Measurements from ENCODE around the gene MGMT. TPM values are rescaled to one million over a fixed set of nuclear protein-coding genes. Genes with fewer than 3 reads are reported as not detected.

MGMT gene
- total and polyA plus RNA-seq, 9 donors, result 4.5 to 53.3 (median 25.4) TPM

- TF ChIP-seq EP300 (IDR thresholded peaks at IDR 0.05) (no peak), POLR2A (IDR thresholded peaks at IDR 0.05) (no peak), CTCF (IDR thresholded peaks at IDR 0.05) (no peak)
- Histone ChIP-seq H3K36me3 (no peaks in the 10 kb centered on the region), H3K27me3 (no peaks in the 10 kb centered on the region), H3K4me1 (ENCODE audit: insufficient read depth) (no peaks in the 10 kb centered on the region), H3K9me3 (no peaks in the 10 kb centered on the region), H3K4me3 (no peak overlapping the region), H3K27ac (no peak overlapping the region)
- intact Hi-C loops (cut with DNase I), result no loop called here
- 52 to 57% (median 57%) methylated on average over 6 of the region's 6 CpGs for WGBS, 3 donors
- DNase-seq, result no peak
Observed at GRCh38 chr10:129784291-129784690, 317.2 kb downstream of the MGMT start.

- Histone ChIP-seq H3K4me1 (ENCODE audit: insufficient read depth) (no peaks in the 10 kb centered on the region), H3K4me3 (no peak overlapping the region), H3K36me3 (no peaks in the 10 kb centered on the region), H3K27ac (no peak overlapping the region), H3K9me3 (no peaks in the 10 kb centered on the region), H3K27me3 (no peaks in the 10 kb centered on the region)
- intact Hi-C loops (cut with DNase I), result no loop called here
- TF ChIP-seq POLR2A (IDR thresholded peaks at IDR 0.05), result no peak
- TF ChIP-seq CTCF (IDR thresholded peaks at IDR 0.05), result no peak
- TF ChIP-seq EP300 (IDR thresholded peaks at IDR 0.05), result no peak
- 75 to 84% (median 83%) methylated on average over 13 of the region's 13 CpGs for WGBS, 3 donors
- no peak for DNase-seq
Observed at GRCh38 chr10:129784891-129785290, 317.9 kb downstream of the MGMT start.

- no peak for TF ChIP-seq POLR2A (IDR thresholded peaks at IDR 0.05)
- no peak for TF ChIP-seq CTCF (IDR thresholded peaks at IDR 0.05)
- no peak for TF ChIP-seq EP300 (IDR thresholded peaks at IDR 0.05)
- no peak overlapping the region for H3K27ac ChIP-seq
- no peaks in the 10 kb centered on the region for H3K4me1 ChIP-seq (ENCODE audit: insufficient read depth)
- H3K9me3 ChIP-seq, result no peaks in the 10 kb centered on the region
- H3K27me3 ChIP-seq, result no peaks in the 10 kb centered on the region
- 84 to 89% (median 85%) methylated on average over 16 of the region's 16 CpGs for WGBS, 3 donors
- intact Hi-C loops (cut with DNase I), result no loop called here
- H3K4me3 ChIP-seq, result no peak overlapping the region
- no peaks in the 10 kb centered on the region for H3K36me3 ChIP-seq
- DNase-seq, result no peak
Observed at GRCh38 chr10:129785536-129785981, 318.5 kb downstream of the MGMT start.

- H3K27me3 ChIP-seq, result no peaks in the 10 kb centered on the region
- no peaks in the 10 kb centered on the region for H3K9me3 ChIP-seq
- TF ChIP-seq POLR2A (IDR thresholded peaks at IDR 0.05) (no peak), CTCF (IDR thresholded peaks at IDR 0.05) (no peak), EP300 (IDR thresholded peaks at IDR 0.05) (no peak)
- H3K4me1 ChIP-seq (ENCODE audit: insufficient read depth), result no peaks in the 10 kb centered on the region
- no peaks in the 10 kb centered on the region for H3K36me3 ChIP-seq
- no peak overlapping the region for H3K27ac ChIP-seq
- no peak for DNase-seq
- no peak overlapping the region for H3K4me3 ChIP-seq
- intact Hi-C loops (cut with DNase I), result no loop called here
- WGBS, 3 donors, result 72 to 82% (median 75%) methylated on average over 10 of the region's 10 CpGs
Observed at GRCh38 chr10:129786216-129786615, 319.2 kb downstream of the MGMT start.

Measured in ovary (tissue), 9 donors.